Measurements from ENCODE around the gene KCNMB1. TPM values are rescaled to one million over a fixed set of nuclear protein-coding genes. Genes with fewer than 3 reads are reported as not detected.

The KCNMB1 gene
- total RNA-seq, 2 experiments from 2014 or later = not detected

- no peak for TF ChIP-seq CTCF (conservative IDR thresholded peaks at IDR 0.05; ENCODE audit: low read length)
- TF ChIP-seq EZH2phosphoT487 (IDR thresholded peaks at IDR 0.05; ENCODE audit: borderline replicate concordance, low read depth, low read length) = no peak
- intact Hi-C loops (cut with micrococcal nuclease; ENCODE audit: unreplicated experiment) = loop anchor here (2.0 kb wide), 1 partner anchor 52 kb away; no protein-coding TSS in a partner anchor
- DNase-seq (ENCODE audit: low spot score) = no peak
- no TSS peak for BruUV-seq (replicated peaks)
- no peaks in the 10 kb centered on the region for H4K20me1 ChIP-seq (ENCODE audit: insufficient read depth, low read length)
- H3K9me3 ChIP-seq (ENCODE audit: low read length) = no peaks in the 10 kb centered on the region
- peaks cover 47% of the 10 kb centered on the region for H3K4me1 ChIP-seq (ENCODE audit: insufficient read depth, low read length, poor library complexity, severe bottlenecking)
- H2AFZ ChIP-seq (ENCODE audit: low read length) = peak overlapping the region; percentile 95
- no peaks in the 10 kb centered on the region for H3K9me2 ChIP-seq (ENCODE audit: insufficient read depth, low read length)
- H3K79me2 ChIP-seq (ENCODE audit: insufficient read depth, low read depth, low read length) = no peaks in the 10 kb centered on the region
- H3K36me3 ChIP-seq (ENCODE audit: insufficient read depth, low read length) = no peaks in the 10 kb centered on the region
- peak overlapping the region; percentile 34 for H3K4me3 ChIP-seq (ENCODE audit: low read depth, low read length, poor library complexity, severe bottlenecking)
- peak overlapping the region; percentile 57 for H3K4me2 ChIP-seq (ENCODE audit: low read length)
- ChIA-PET CTCF (ENCODE audit: unreplicated experiment) (interaction anchor here (0.6 to 1.4 kb wide), 2 partner anchors 58 to 62 kb away, joined by 3 to 5 read pairs; no protein-coding TSS in a partner anchor), POLR2A (interaction anchor here (0.8 to 0.9 kb wide), 2 partner anchors 9 to 23 kb away, joined by 4 to 5 read pairs; no protein-coding TSS in a partner anchor)
- peak overlapping the region; percentile 20 for H3K27ac ChIP-seq (ENCODE audit: low read depth, low read length, poor library complexity, severe bottlenecking)
Observed at GRCh38 chr5:170330568-170331054, 58.6 kb downstream of the KCNMB1 start.

GRCh38 chr5:170329524-170329923 lies 59.6 kb downstream of the KCNMB1 start:
- Histone ChIP-seq H3K27ac (ENCODE audit: low read depth, low read length, poor library complexity, severe bottlenecking) (no peak overlapping the region), H3K9me2 (ENCODE audit: insufficient read depth, low read length) (no peaks in the 10 kb centered on the region), H3K79me2 (ENCODE audit: insufficient read depth, low read depth, low read length) (no peaks in the 10 kb centered on the region), H3K4me3 (ENCODE audit: low read depth, low read length, poor library complexity, severe bottlenecking) (no peak overlapping the region), H3K4me2 (ENCODE audit: low read length) (no peak overlapping the region), H3K9me3 (ENCODE audit: low read length) (no peaks in the 10 kb centered on the region), H3K4me1 (ENCODE audit: insufficient read depth, low read length, poor library complexity, severe bottlenecking) (peaks cover 47% of the 10 kb centered on the region), H3K36me3 (ENCODE audit: insufficient read depth, low read length) (no peaks in the 10 kb centered on the region), H4K20me1 (ENCODE audit: insufficient read depth, low read length) (no peaks in the 10 kb centered on the region), H2AFZ (ENCODE audit: low read length) (no peak overlapping the region)
- DNase-seq (ENCODE audit: low spot score) = no peak
- intact Hi-C loops (cut with micrococcal nuclease; ENCODE audit: unreplicated experiment) = no loop called here
- CTCF ChIA-PET (ENCODE audit: unreplicated experiment) = no interaction called here
- TF ChIP-seq EZH2phosphoT487 (IDR thresholded peaks at IDR 0.05; ENCODE audit: borderline replicate concordance, low read depth, low read length) (no peak), CTCF (conservative IDR thresholded peaks at IDR 0.05; ENCODE audit: low read length) (no peak)
- no TSS peak for BruUV-seq (replicated peaks)
- POLR2A ChIA-PET = no interaction called here

GRCh38 chr5:170327829-170328228 lies 61.3 kb downstream of the KCNMB1 start:
- Histone ChIP-seq H3K9me2 (ENCODE audit: insufficient read depth, low read length) (no peaks in the 10 kb centered on the region), H4K20me1 (ENCODE audit: insufficient read depth, low read length) (no peaks in the 10 kb centered on the region), H3K4me1 (ENCODE audit: insufficient read depth, low read length, poor library complexity, severe bottlenecking) (peaks cover 38% of the 10 kb centered on the region), H3K79me2 (ENCODE audit: insufficient read depth, low read depth, low read length) (no peaks in the 10 kb centered on the region), H3K4me3 (ENCODE audit: low read depth, low read length, poor library complexity, severe bottlenecking) (no peak overlapping the region), H3K27ac (ENCODE audit: low read depth, low read length, poor library complexity, severe bottlenecking) (no peak overlapping the region), H3K4me2 (ENCODE audit: low read length) (no peak overlapping the region), H3K9me3 (ENCODE audit: low read length) (no peaks in the 10 kb centered on the region), H3K36me3 (ENCODE audit: insufficient read depth, low read length) (no peaks in the 10 kb centered on the region), H2AFZ (ENCODE audit: low read length) (peak overlapping the region; percentile 47; the same call in 1 of the 2 replicates)
- DNase-seq (ENCODE audit: low spot score) = no peak
- CTCF ChIA-PET (ENCODE audit: unreplicated experiment) = no interaction called here
- TF ChIP-seq EZH2phosphoT487 (IDR thresholded peaks at IDR 0.05; ENCODE audit: borderline replicate concordance, low read depth, low read length) (no peak), CTCF (conservative IDR thresholded peaks at IDR 0.05; ENCODE audit: low read length) (no peak)
- intact Hi-C loops (cut with micrococcal nuclease; ENCODE audit: unreplicated experiment) = no loop called here
- POLR2A ChIA-PET = interaction anchor here (0.9 kb wide), 1 partner anchor 36 kb away, joined by 3 read pairs; no protein-coding TSS in a partner anchor
- no TSS peak for BruUV-seq (replicated peaks)

Data from OCI-LY7 (cell line).